Activated naive CD4-positive, alpha-beta T cell treated with anti-CD3 and anti-CD28 coated beads, Interleukin-2, amount 10 ng/mL, durations not matched to agents 7 days and 5 days (primary cell): ENCODE measurements around the gene TAS1R2.
A peak's percentile ranks its signal among the peaks of the same experiment; 100 is the strongest.
"Not testable (repeated sequence)": the region's sequence is repeated elsewhere in the genome, so short reads cannot be mapped to it uniquely, and the experiment has no call there.

Experiments
- CTCF ChIA-PET: fragments of 350-600 bp; sonication (Branson Sonifier 250); formaldehyde crosslinking; loops from one replicate; lab custom pipeline; 2021; ENCODE audit warnings: antibody characterized with exemption; lab: Charles Lee
- DNase-seq: peaks from one replicate; pipeline ENCODE4 v3.0.0-alpha.2; 2020
- H3K27ac Mint-ChIP-seq: one replicate; pipeline ENCODE4 v1.8.0; 2021; ENCODE audit warnings: mild to moderate bottlenecking, moderate library complexity, mixed read lengths
- H3K27me3 Mint-ChIP-seq: one replicate; pipeline ENCODE4 v1.8.0; 2021; ENCODE audit warnings: mild to moderate bottlenecking, mixed read lengths
- H3K36me3 Mint-ChIP-seq: one replicate; pipeline ENCODE4 v1.8.0; 2021; ENCODE audit warnings: mixed read lengths
- H3K4me1 Mint-ChIP-seq: one replicate; pipeline ENCODE4 v1.8.0; 2021; ENCODE audit warnings: mixed read lengths
- H3K4me3 Mint-ChIP-seq: one replicate; pipeline ENCODE4 v1.8.0; 2021; ENCODE audit warnings: mild to moderate bottlenecking, moderate library complexity, mixed read lengths
- H3K9me3 Mint-ChIP-seq: one replicate; pipeline ENCODE4 v1.8.0; 2021; ENCODE audit warnings: mixed read lengths

The TAS1R2 gene

GRCh38 chr1:18880585-18880984 lies 21.1 kb upstream of the TAS1R2 start:
- no peak overlapping the region for H3K4me3 Mint-ChIP-seq
- H3K27ac Mint-ChIP-seq: no peak overlapping the region
- H3K27me3 Mint-ChIP-seq: no peaks in the 10 kb centered on the region
- H3K4me1 Mint-ChIP-seq: no peaks in the 10 kb centered on the region
- no peak for DNase-seq
- CTCF ChIA-PET: no interaction called here
- H3K36me3 Mint-ChIP-seq: no peaks in the 10 kb centered on the region
- no peaks in the 10 kb centered on the region for H3K9me3 Mint-ChIP-seq

- Mint-ChIP-seq H3K4me3 (no peak overlapping the region), H3K27me3 (no peaks in the 10 kb centered on the region), H3K9me3 (no peaks in the 10 kb centered on the region), H3K27ac (no peak overlapping the region), H3K4me1 (no peaks in the 10 kb centered on the region), H3K36me3 (no peaks in the 10 kb centered on the region)
- CTCF ChIA-PET: no interaction called here
- no peak for DNase-seq
Observed at GRCh38 chr1:18879791-18880309, 20.4 kb upstream of the TAS1R2 start.

GRCh38 chr1:18879215-18879790 lies 19.8 kb upstream of the TAS1R2 start:
- Mint-ChIP-seq H3K4me1 (no peaks in the 10 kb centered on the region), H3K27me3 (no peaks in the 10 kb centered on the region), H3K4me3 (no peak overlapping the region), H3K9me3 (no peaks in the 10 kb centered on the region), H3K27ac (no peak overlapping the region), H3K36me3 (no peaks in the 10 kb centered on the region)
- no peak for DNase-seq
- CTCF ChIA-PET: no interaction called here

GRCh38 chr1:18878538-18879214 lies 19.2 kb upstream of the TAS1R2 start:
- Mint-ChIP-seq H3K9me3 (no peaks in the 10 kb centered on the region), H3K27ac (no peak overlapping the region), H3K4me3 (no peak overlapping the region), H3K27me3 (no peaks in the 10 kb centered on the region), H3K4me1 (no peaks in the 10 kb centered on the region), H3K36me3 (no peaks in the 10 kb centered on the region)
- no peak for DNase-seq
- CTCF ChIA-PET: no interaction called here

GRCh38 chr1:18877282-18877681 lies 17.8 kb upstream of the TAS1R2 start:
- CTCF ChIA-PET: no interaction called here
- no peaks in the 10 kb centered on the region for H3K4me1 Mint-ChIP-seq
- no peak overlapping the region for H3K27ac Mint-ChIP-seq

GRCh38 chr1:18876210-18876609 lies 16.8 kb upstream of the TAS1R2 start:
- CTCF ChIA-PET: interaction anchor here (0.8 to 3.8 kb wide), 6 partner anchors 8 to 277 kb away, joined by 3 to 24 read pairs (median 4); no protein-coding TSS in a partner anchor
- Mint-ChIP-seq H3K9me3 (no peaks in the 10 kb centered on the region), H3K4me1 (no peaks in the 10 kb centered on the region), H3K27me3 (no peaks in the 10 kb centered on the region), H3K27ac (no peak overlapping the region), H3K4me3 (no peak overlapping the region), H3K36me3 (no peaks in the 10 kb centered on the region)
- DNase-seq: no peak

More at GRCh38 chr1:18877282-18877681, 17.8 kb upstream of the TAS1R2 start:
- no peak for DNase-seq
- Mint-ChIP-seq H3K36me3 (no peaks in the 10 kb centered on the region), H3K9me3 (no peaks in the 10 kb centered on the region), H3K4me3 (no peak overlapping the region), H3K27me3 (no peaks in the 10 kb centered on the region)

- CTCF ChIA-PET: interaction anchor here (0.7 to 3.8 kb wide), 12 partner anchors 9 to 278 kb away, joined by 3 to 24 read pairs (median 4); no protein-coding TSS in a partner anchor
- H3K36me3 Mint-ChIP-seq: no peaks in the 10 kb centered on the region
- no peak overlapping the region for H3K4me3 Mint-ChIP-seq
- no peak overlapping the region for H3K27ac Mint-ChIP-seq
- no peaks in the 10 kb centered on the region for H3K27me3 Mint-ChIP-seq
- H3K9me3 Mint-ChIP-seq: no peaks in the 10 kb centered on the region
- H3K4me1 Mint-ChIP-seq: no peaks in the 10 kb centered on the region
- DNase-seq: no peak
Observed at GRCh38 chr1:18875796-18876128, 16.3 kb upstream of the TAS1R2 start.

- CTCF ChIA-PET: interaction anchor here (0.7 to 3.8 kb wide), 12 partner anchors 9 to 278 kb away, joined by 3 to 24 read pairs (median 4); no protein-coding TSS in a partner anchor
- no peak overlapping the region for H3K4me3 Mint-ChIP-seq
- no peak overlapping the region for H3K27ac Mint-ChIP-seq
- H3K4me1 Mint-ChIP-seq: no peaks in the 10 kb centered on the region
- peak; percentile 85 for DNase-seq
- H3K36me3 Mint-ChIP-seq: no peaks in the 10 kb centered on the region
- no peaks in the 10 kb centered on the region for H3K27me3 Mint-ChIP-seq
- no peaks in the 10 kb centered on the region for H3K9me3 Mint-ChIP-seq
Observed at GRCh38 chr1:18875107-18875795, 15.8 kb upstream of the TAS1R2 start.

GRCh38 chr1:18874600-18874999 lies 15.1 kb upstream of the TAS1R2 start:
- H3K36me3 Mint-ChIP-seq: no peaks in the 10 kb centered on the region
- H3K4me1 Mint-ChIP-seq: no peaks in the 10 kb centered on the region

GRCh38 chr1:18874036-18874435 lies 14.6 kb upstream of the TAS1R2 start:
- no peak for DNase-seq
- H3K36me3 Mint-ChIP-seq: no peaks in the 10 kb centered on the region
- peaks cover 3% of the 10 kb centered on the region for H3K27me3 Mint-ChIP-seq
- no peak overlapping the region for H3K4me3 Mint-ChIP-seq
- H3K4me1 Mint-ChIP-seq: no peaks in the 10 kb centered on the region
- no peak overlapping the region for H3K27ac Mint-ChIP-seq
- no peaks in the 10 kb centered on the region for H3K9me3 Mint-ChIP-seq
- CTCF ChIA-PET: interaction anchor here (1.5 to 3.8 kb wide), 7 partner anchors 10 to 277 kb away, joined by 3 to 24 read pairs (median 6); no protein-coding TSS in a partner anchor

More at GRCh38 chr1:18874600-18874999, 15.1 kb upstream of the TAS1R2 start:
- CTCF ChIA-PET: interaction anchor here (1.3 to 3.8 kb wide), 9 partner anchors 10 to 278 kb away, joined by 3 to 24 read pairs (median 5); no protein-coding TSS in a partner anchor
- Mint-ChIP-seq H3K27ac (no peak overlapping the region), H3K4me3 (no peak overlapping the region), H3K9me3 (no peaks in the 10 kb centered on the region), H3K27me3 (no peaks in the 10 kb centered on the region)
- no peak for DNase-seq

- Mint-ChIP-seq H3K4me1 (no peaks in the 10 kb centered on the region), H3K4me3 (no peak overlapping the region), H3K27ac (no peak overlapping the region), H3K36me3 (no peaks in the 10 kb centered on the region), H3K9me3 (no peaks in the 10 kb centered on the region), H3K27me3 (peaks cover 10% of the 10 kb centered on the region)
- no peak for DNase-seq
- CTCF ChIA-PET: interaction anchor here (3.8 kb wide), 1 partner anchor 12 kb away, joined by 24 read pairs; no protein-coding TSS in a partner anchor
Observed at GRCh38 chr1:18872071-18872611, 12.7 kb upstream of the TAS1R2 start.

- H3K27ac Mint-ChIP-seq: no peak overlapping the region
- no peak for DNase-seq
- CTCF ChIA-PET: no interaction called here
- H3K36me3 Mint-ChIP-seq: no peaks in the 10 kb centered on the region
- no peaks in the 10 kb centered on the region for H3K4me1 Mint-ChIP-seq
- no peaks in the 10 kb centered on the region for H3K9me3 Mint-ChIP-seq
- H3K4me3 Mint-ChIP-seq: no peak overlapping the region
- H3K27me3 Mint-ChIP-seq: peaks cover 16% of the 10 kb centered on the region
Observed at GRCh38 chr1:18871401-18872070, 12.1 kb upstream of the TAS1R2 start.

- no peak overlapping the region for H3K27ac Mint-ChIP-seq
- H3K4me1 Mint-ChIP-seq: no peaks in the 10 kb centered on the region
- no peak for DNase-seq
- no peak overlapping the region for H3K4me3 Mint-ChIP-seq
- H3K36me3 Mint-ChIP-seq: no peaks in the 10 kb centered on the region
- H3K27me3 Mint-ChIP-seq: peaks cover 20% of the 10 kb centered on the region
- CTCF ChIA-PET: no interaction called here
- H3K9me3 Mint-ChIP-seq: no peaks in the 10 kb centered on the region
Observed at GRCh38 chr1:18870957-18871356, 11.5 kb upstream of the TAS1R2 start.

GRCh38 chr1:18870595-18870865 lies 11.1 kb upstream of the TAS1R2 start:
- peaks cover 24% of the 10 kb centered on the region for H3K27me3 Mint-ChIP-seq
- DNase-seq, H3K27ac Mint-ChIP-seq, CTCF ChIA-PET, H3K9me3 Mint-ChIP-seq, H3K4me3 Mint-ChIP-seq, H3K36me3 Mint-ChIP-seq, H3K4me1 Mint-ChIP-seq: not testable (repeated sequence)
